GM23248 (cell line): Measurements from ENCODE around the gene SCLY.

ENCODE experiments used
- EZH2 ChIP-seq: fragments of 200-600 bp; sonication (generic); IDR thresholded peaks from 2 replicates; pipeline ENCODE4 v1.6.1; 2018; ENCODE audit warnings: antibody characterized with exemption, mild to moderate bottlenecking; ENCODE audit not compliant: insufficient read depth, poor library complexity, severe bottlenecking
- EZH2phosphoT487 ChIP-seq: fragments of 200-600 bp; sonication (generic); IDR thresholded peaks from 2 replicates; pipeline ENCODE4 v1.6.1; 2018; ENCODE audit warnings: antibody characterized with exemption, moderate library complexity, mild to moderate bottlenecking, low read depth; ENCODE audit not compliant: insufficient read depth

GRCh38 chr2:238145046-238145445 is 84.2 kb downstream of the SCLY start:
- TF ChIP-seq EZH2 (no peak), EZH2phosphoT487 (no peak)
